HG03558 (cell line): Measurements from ENCODE around the gene ATG7.
"Not testable (repeated sequence)": the region's sequence is repeated elsewhere in the genome, so short reads cannot be mapped to it uniquely, and the experiment has no call there.

Experiments used
- ATAC-seq: cut with Tn5 transposase; IDR thresholded peaks from one replicate; pipeline ENCODE4 v1.9.1; 2021; ENCODE audit warnings: moderate number of reproducible peaks; ENCODE audit not compliant: unreplicated experiment; ENCODE audit errors: extremely low read depth

The ATG7 gene

GRCh38 chr3:11346416-11346815, 74.2 kb downstream of the ATG7 start:
- no peak for ATAC-seq

DNA sequence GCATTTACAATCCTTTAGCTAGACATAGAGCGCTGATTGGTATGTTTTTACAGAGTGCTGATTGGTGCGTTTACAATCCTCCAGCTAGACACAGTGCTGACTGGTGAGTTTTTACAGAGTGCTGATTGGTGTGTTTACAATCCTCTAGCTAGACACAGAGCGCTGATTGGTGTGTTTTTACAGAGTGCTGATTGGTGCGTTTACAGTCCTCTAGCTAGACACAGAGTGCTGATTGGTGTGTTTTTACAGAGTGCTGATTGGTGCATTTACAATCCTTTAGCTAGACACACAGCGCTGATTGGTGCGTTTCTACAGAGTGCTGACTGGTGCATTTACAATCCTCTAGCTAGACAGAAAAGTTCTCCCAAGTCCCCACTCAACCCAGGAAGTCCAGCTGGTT, 76.7 kb downstream of the ATG7 start:
- ATAC-seq: not testable (repeated sequence)

- no peak for ATAC-seq
These were observed 77.2 kb downstream of the ATG7 start for GRCh38 chr3:11349446-11349845.

DNA sequence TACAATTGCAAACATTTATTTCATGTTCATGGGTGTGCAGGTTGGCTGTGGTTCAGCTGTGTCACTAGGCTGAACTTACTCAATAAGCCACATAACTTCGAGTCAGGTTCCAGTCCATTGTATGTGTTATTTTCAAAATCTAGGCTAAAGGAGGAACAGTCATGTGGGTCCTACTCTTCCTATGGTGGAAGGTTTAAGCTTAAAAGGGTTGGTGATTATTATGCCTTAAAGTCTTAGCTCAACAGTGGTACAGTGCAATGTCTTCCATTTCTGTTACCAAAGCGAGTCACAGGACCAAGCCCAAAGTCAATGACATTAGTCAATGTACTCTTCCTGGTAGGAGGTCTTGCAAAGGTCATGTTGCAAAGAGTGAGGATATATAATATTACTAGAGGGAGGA, 78.2 kb downstream of the ATG7 start:
- no peak for ATAC-seq

GRCh38 chr3:11351451-11351850, 79.3 kb downstream of the ATG7 start:
- ATAC-seq: no peak

- no peak for ATAC-seq
These were observed 84.1 kb downstream of the ATG7 start for GRCh38 chr3:11356269-11356668.

DNA sequence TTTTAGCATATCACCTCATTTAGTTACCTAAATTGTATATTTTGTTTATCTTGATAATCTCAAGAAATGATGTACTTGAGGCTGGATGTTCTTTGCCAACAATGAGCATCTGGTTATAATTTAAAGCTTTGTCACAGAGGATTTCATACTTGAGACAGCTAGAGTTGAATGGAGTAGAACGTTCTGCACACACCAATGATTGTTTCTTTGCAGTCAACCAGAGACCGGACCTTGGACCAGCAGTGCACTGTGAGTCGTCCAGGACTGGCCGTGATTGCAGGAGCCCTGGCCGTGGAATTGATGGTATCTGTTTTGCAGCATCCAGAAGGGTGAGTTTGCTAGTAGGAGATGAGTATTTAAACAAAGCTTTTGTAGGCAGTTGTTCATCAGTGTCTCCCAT, 90.4 kb downstream of the ATG7 start:
- no peak for ATAC-seq

- no peak for ATAC-seq
These were observed 91.5 kb downstream of the ATG7 start for GRCh38 chr3:11363715-11364114.

DNA sequence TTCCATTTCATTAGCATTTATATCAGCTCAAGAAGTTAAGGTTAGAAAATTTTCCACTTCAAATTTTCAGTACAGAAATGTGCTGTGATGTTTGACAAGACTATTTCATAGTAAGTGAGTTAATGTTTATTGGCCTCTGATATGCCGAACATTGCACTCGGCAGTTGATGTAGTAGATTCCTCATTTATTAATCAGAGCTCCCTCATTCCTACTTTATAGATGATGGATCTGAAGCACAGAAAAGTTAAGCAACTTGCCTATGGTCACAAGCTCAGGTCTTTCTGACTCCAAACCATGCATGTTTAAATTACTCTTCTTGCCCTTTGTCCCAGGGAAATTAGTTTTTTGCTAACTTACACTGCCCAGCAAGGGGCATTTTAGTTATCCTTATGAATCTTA, 92.0 kb downstream of the ATG7 start:
- ATAC-seq: no peak

- ATAC-seq: no peak
These were observed 95.0 kb downstream of the ATG7 start for GRCh38 chr3:11367143-11367693.

DNA sequence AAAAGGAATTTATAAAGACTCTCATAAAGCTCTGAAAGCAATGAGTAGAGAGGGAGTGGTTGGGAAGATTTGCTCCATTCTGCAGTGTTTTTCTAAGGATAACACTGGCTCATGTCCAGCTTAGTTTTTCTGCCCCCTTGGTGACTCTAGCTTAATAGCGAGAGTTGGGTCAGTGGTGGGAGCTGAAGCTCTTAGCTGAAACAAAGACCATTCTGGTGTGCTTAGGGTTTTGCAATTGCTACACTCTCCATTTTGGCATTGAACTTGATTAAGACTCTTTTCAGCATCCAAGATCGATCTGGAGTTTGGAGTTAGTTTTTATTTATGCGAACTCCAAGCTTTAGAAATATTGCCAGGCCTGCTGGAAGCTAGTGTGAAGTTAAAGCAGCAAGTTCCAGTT, 98.0 kb downstream of the ATG7 start:
- ATAC-seq: no peak

GRCh38 chr3:11370966-11371365, 98.8 kb downstream of the ATG7 start:
- no peak for ATAC-seq

DNA sequence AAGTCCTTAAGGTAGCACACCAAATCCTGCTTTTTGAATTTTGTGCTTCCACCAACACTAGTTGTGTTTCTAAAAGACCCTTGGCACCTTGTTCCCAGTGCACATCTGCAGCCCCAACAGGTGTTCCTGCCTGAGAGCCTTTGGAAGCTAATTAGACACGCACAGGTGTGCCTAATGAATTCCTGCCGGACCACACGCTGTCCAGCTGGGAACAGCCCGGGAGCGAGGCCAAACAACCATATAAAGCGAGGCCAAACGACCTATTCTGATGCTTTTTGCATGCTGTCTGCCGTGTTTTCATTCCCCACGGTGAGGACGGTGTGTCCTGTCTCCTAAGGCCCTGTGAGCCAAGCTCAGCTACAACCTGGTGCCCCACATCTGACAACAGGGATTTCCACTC, 99.5 kb downstream of the ATG7 start:
- no peak for ATAC-seq

GRCh38 chr3:11373235-11373634, 101.0 kb downstream of the ATG7 start:
- no peak for ATAC-seq

DNA sequence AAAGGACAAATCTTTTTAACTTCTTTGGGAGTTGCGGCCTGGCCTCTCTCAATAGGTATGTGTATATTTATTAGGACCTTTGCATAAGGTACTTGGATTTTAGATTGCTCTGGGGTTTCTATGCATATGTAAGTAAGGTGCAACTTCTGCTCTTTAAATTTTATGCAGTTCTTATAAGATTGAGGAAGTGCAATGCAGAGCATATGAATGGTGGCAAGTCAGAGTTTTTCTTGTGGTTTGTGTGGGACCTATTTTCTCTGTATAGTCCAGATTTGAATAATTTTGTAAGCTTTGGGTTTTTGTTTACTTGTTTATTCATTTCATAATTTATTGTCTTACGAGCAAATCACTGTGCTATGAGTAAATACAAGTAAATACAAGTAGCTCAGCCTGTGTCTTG, 101.5 kb downstream of the ATG7 start:
- ATAC-seq: no peak

GRCh38 chr3:11375333-11376088, 103.3 kb downstream of the ATG7 start:
- ATAC-seq: no peak

DNA sequence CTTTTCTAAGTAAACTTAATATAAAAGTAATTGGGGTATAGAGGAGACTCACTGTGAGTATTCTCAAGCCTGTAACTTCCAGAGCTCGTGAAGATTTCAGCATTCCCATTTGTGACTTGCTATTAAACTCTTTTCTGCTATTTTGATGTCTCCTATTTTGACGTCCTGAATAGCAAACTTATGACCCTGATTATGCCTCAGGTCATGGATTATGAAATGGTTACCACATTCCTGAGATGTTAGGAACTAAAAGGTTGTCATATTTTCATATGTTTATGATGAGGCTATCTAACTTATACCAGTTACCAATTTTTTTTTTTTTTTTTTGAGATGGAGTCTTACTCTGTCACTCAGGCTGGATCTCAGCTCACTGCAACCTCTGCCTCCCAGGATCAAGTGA, 105.5 kb downstream of the ATG7 start:
- no peak for ATAC-seq

- ATAC-seq: no peak
These were observed 107.1 kb downstream of the ATG7 start for GRCh38 chr3:11379238-11379823.

GRCh38 chr3:11379824-11380701, 107.9 kb downstream of the ATG7 start:
- no peak for ATAC-seq

- no peak for ATAC-seq
These were observed 108.9 kb downstream of the ATG7 start for GRCh38 chr3:11381141-11381540.

DNA sequence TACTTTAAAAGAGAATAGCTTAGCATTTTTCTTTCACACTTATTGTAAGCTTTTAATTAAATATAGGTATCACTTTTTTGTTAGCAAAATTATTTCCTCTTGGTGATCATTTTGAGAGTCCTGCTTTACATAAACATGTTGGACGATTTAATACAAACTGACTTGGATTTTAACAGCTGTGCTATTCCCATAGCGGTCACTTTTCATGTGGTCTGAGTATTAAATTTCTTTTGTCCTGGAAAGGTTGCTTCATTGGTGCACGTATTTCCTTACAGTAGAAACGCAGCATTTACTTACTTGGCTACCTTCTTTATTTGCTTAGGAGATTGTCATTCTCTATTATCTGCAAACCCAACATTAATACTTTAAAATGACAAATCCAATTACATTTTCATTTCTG, 109.4 kb downstream of the ATG7 start:
- no peak for ATAC-seq
